GM23338 (cell line): Measurements from ENCODE around the gene UMODL1. TPM values are rescaled to one million over a fixed set of nuclear protein-coding genes. Genes with fewer than 3 reads are reported as not detected.

Source experiments
- ATAC-seq: fragments of 200-7000 bp; cut with Tn5 transposase; 3 replicates; pipeline ENCODE4 v1.9.1; 2020
- DNase-seq: peaks from one replicate; pipeline ENCODE4 v3.0.0-alpha.2; 2015; ENCODE audit warnings: low spot score
- H2AFZ ChIP-seq: fragments of 200-600 bp; sonication (generic); 2 replicates; pipeline ENCODE4 v1.8.0; 2016; ENCODE audit warnings: antibody characterized with exemption, mild to moderate bottlenecking, moderate library complexity
- H3F3A ChIP-seq: fragments of 200-600 bp; sonication (generic); replicated peaks from 2 replicates; pipeline ENCODE4 v1.8.0; 2017; ENCODE audit warnings: antibody characterized with exemption, mixed run types, low read depth
- H3K27ac ChIP-seq: fragments of 200-600 bp; sonication (generic); 2 replicates; pipeline ENCODE4 v1.6.1; 2016; ENCODE audit warnings: low read depth
- H3K27me3 ChIP-seq: fragments of 200-600 bp; sonication (generic); 2 replicates; pipeline ENCODE4 v1.8.0; 2016; ENCODE audit warnings: mild to moderate bottlenecking, mixed run types, moderate library complexity; ENCODE audit not compliant: insufficient read depth
- H3K36me3 ChIP-seq: fragments of 200-600 bp; sonication (generic); 2 replicates; pipeline ENCODE4 v1.8.0; 2016; ENCODE audit warnings: mild to moderate bottlenecking; ENCODE audit not compliant: insufficient read depth
- H3K4me1 ChIP-seq: fragments of 200-600 bp; sonication (generic); 2 replicates; pipeline ENCODE4 v1.8.0; 2016; ENCODE audit warnings: mild to moderate bottlenecking, moderate library complexity; ENCODE audit not compliant: insufficient read depth
- H3K4me2 ChIP-seq: fragments of 200-600 bp; sonication (generic); 2 replicates; pipeline ENCODE4 v1.7.1; 2017; ENCODE audit warnings: mixed run types
- H3K4me3 ChIP-seq: fragments of 200-600 bp; sonication (generic); 2 replicates; pipeline ENCODE4 v1.6.1; 2016; ENCODE audit warnings: mixed run types
- H3K79me2 ChIP-seq: fragments of 200-600 bp; sonication (generic); replicated peaks from 2 replicates; pipeline ENCODE4 v1.8.0; 2017; ENCODE audit warnings: mild to moderate bottlenecking; ENCODE audit not compliant: insufficient read depth
- H3K9me2 ChIP-seq: fragments of 200-600 bp; sonication (generic); 2 replicates; pipeline ENCODE4 v1.8.0; 2017; ENCODE audit not compliant: insufficient read depth
- H4K20me1 ChIP-seq: fragments of 200-600 bp; sonication (generic); replicated peaks from 2 replicates; pipeline ENCODE4 v1.8.0; 2017; ENCODE audit warnings: mild to moderate bottlenecking; ENCODE audit not compliant: insufficient read depth
- H3K27ac Mint-ChIP-seq: 2 replicates; pipeline ENCODE4 v1.8.0; 2020; ENCODE audit warnings: inconsistent platforms, mild to moderate bottlenecking, moderate library complexity, mixed read lengths
- H3K27me3 Mint-ChIP-seq: 3 replicates; pipeline ENCODE4 v1.8.0; 2022; ENCODE audit warnings: low read depth, mild to moderate bottlenecking, moderate library complexity, mixed read lengths, inconsistent platforms; ENCODE audit not compliant: insufficient read depth, poor library complexity
- H3K36me3 Mint-ChIP-seq: 3 replicates; pipeline ENCODE4 v1.8.0; 2021; ENCODE audit warnings: low read depth, mild to moderate bottlenecking, inconsistent platforms, moderate library complexity, mixed read lengths
- H3K4me1 Mint-ChIP-seq: 3 replicates; pipeline ENCODE4 v1.8.0; 2020; ENCODE audit warnings: mild to moderate bottlenecking, inconsistent platforms, mixed read lengths
- H3K4me3 Mint-ChIP-seq: 3 replicates; pipeline ENCODE4 v1.8.0; 2021; ENCODE audit warnings: moderate library complexity, mild to moderate bottlenecking, inconsistent platforms, mixed read lengths
- H3K9me3 Mint-ChIP-seq: 3 replicates; pipeline ENCODE4 v1.8.0; 2020; ENCODE audit warnings: moderate library complexity, mild to moderate bottlenecking, inconsistent platforms, mixed read lengths
- CREB1 ChIP-seq: fragments of 250-450 bp; sonication (Bioruptor Pico); IDR thresholded peaks from 2 replicates; pipeline ENCODE4 v1.5.0; 2020; ENCODE audit warnings: low read depth, mild to moderate bottlenecking, moderate library complexity
- CTCF ChIP-seq, 2 experiments: fragments of 200-600 bp in 1 of 2; sonication (generic) in 1 of 2; conservative IDR thresholded peaks; 2 replicates each; pipeline versions ENCODE4 v1.5.1 to v1.6.1; 2016 to 2017; ENCODE audit warnings: antibody characterized with exemption in 2 of 2, low read depth in 2 of 2, mild to moderate bottlenecking in 2 of 2, moderate library complexity in 1 of 2
- ETS1 ChIP-seq: IDR thresholded peaks from 2 replicates; pipeline ENCODE4 v1.6.1; 2016; ENCODE audit warnings: antibody characterized with exemption
- EZH2 ChIP-seq: fragments of 200-600 bp; sonication (generic); IDR thresholded peaks from one replicate; pipeline ENCODE4 v1.8.0; 2017; ENCODE audit warnings: antibody characterized with exemption, mild to moderate bottlenecking, low read depth; ENCODE audit not compliant: unreplicated experiment
- EZH2phosphoT487 ChIP-seq: fragments of 200-600 bp; sonication (generic); IDR thresholded peaks from one replicate; pipeline ENCODE4 v1.8.1; 2018; ENCODE audit warnings: antibody characterized with exemption; ENCODE audit not compliant: unreplicated experiment
- JUNB ChIP-seq: IDR thresholded peaks from one replicate; pipeline ENCODE4 v1.6.1; 2016; ENCODE audit warnings: antibody characterized with exemption; ENCODE audit not compliant: unreplicated experiment
- NANOG ChIP-seq: IDR thresholded peaks from 2 replicates; pipeline ENCODE4 v1.6.1; 2016; ENCODE audit warnings: antibody characterized with exemption, borderline replicate concordance
- POLR2AphosphoS5 ChIP-seq: IDR thresholded peaks from 2 replicates; pipeline ENCODE4 v1.6.1; 2016; ENCODE audit warnings: antibody characterized with exemption, low read depth
- REST ChIP-seq: IDR thresholded peaks from one replicate; pipeline ENCODE4 v1.6.1; 2018; ENCODE audit warnings: antibody characterized with exemption; ENCODE audit not compliant: unreplicated experiment
- STAT1 ChIP-seq: IDR thresholded peaks from one replicate; pipeline ENCODE4 v1.6.1; 2016; ENCODE audit warnings: antibody characterized with exemption; ENCODE audit not compliant: unreplicated experiment
- ZNF114 ChIP-seq: fragments of 250-450 bp; sonication (Bioruptor Pico); IDR thresholded peaks from 2 replicates; pipeline ENCODE4 v1.5.0; 2020; ENCODE audit warnings: mild to moderate bottlenecking, moderate library complexity
- ZNF331 ChIP-seq: fragments of 250-450 bp; sonication (Bioruptor Pico); IDR thresholded peaks from 2 replicates; pipeline ENCODE4 v1.5.0; 2020; ENCODE audit warnings: low read depth, mild to moderate bottlenecking, moderate library complexity
- ZNF462 ChIP-seq: fragments of 250-450 bp; sonication (Bioruptor Pico); IDR thresholded peaks from 2 replicates; pipeline ENCODE4 v1.5.0; 2020; ENCODE audit warnings: mild to moderate bottlenecking, moderate library complexity
- polyA plus RNA-seq: library from polyadenylated mRNA; unstranded; fragments of >200 nt; fragmentation: Nextera tagmentation; extraction: Ambion mirVana; gene quantifications from 2 replicates; pipeline ENCODE4 v1.2.1, GENCODE V29; 2016
- total RNA-seq: library from RNA; depleted of rRNA; stranded (reverse); fragments of >200 nt; shearing (Covaris generic); gene quantifications from 2 replicates; pipeline ENCODE4 v1.2.3, GENCODE V29; 2014

The UMODL1 gene
- total and polyA plus RNA-seq, 2 experiments from 2014 or later, result not detected

GRCh38 chr21:42102526-42102925, 31.4 kb downstream of the UMODL1 start:
- peaks cover 8% of the 10 kb centered on the region for H3K4me1 Mint-ChIP-seq
- ATAC-seq, result no peak
- TF ChIP-seq CTCF (conservative IDR thresholded peaks at IDR 0.05; ENCODE audit: low read depth in 2 of 2) (no peak), EZH2phosphoT487 (no peak), CREB1 (no peak), EZH2 (no peak), JUNB (no peak), ZNF114 (CRISPR knock-in tag) (no peak), ETS1 (no peak), ZNF462 (CRISPR knock-in tag) (no peak), NANOG (no peak), STAT1 (no peak), REST (no peak), ZNF331 (CRISPR knock-in tag) (no peak), POLR2AphosphoS5 (no peak)

More at GRCh38 chr21:42102526-42102925, 31.4 kb downstream of the UMODL1 start:
- Histone ChIP-seq H3K4me2 (no peak overlapping the region), H4K20me1 (no peaks in the 10 kb centered on the region), H3F3A (no peaks in the 10 kb centered on the region), H3K4me3 (no peak overlapping the region), H3K79me2 (no peaks in the 10 kb centered on the region), H2AFZ (no peak overlapping the region), H3K27me3 (no peaks in the 10 kb centered on the region), H3K4me1 (no peaks in the 10 kb centered on the region), H3K36me3 (no peaks in the 10 kb centered on the region), H3K9me2 (no peaks in the 10 kb centered on the region), H3K27ac (no peak overlapping the region)
- DNase-seq, result no peak
- H3K9me3 Mint-ChIP-seq, result no peaks in the 10 kb centered on the region
- H3K27me3 Mint-ChIP-seq, result peaks cover 10% of the 10 kb centered on the region
- no peak overlapping the region for H3K4me3 Mint-ChIP-seq
- no peak overlapping the region for H3K27ac Mint-ChIP-seq
- H3K36me3 Mint-ChIP-seq, result no peaks in the 10 kb centered on the region; the same call in 2 of the 3 replicates
